ENCODE data around the gene CLDN24.

The CLDN24 gene

GRCh38 chr4:183284965-183285364, 37.3 kb downstream of the CLDN24 start:
- H3K4ac ChIP-seq (ENCODE audit: low read depth in 1 of 2, low read length in 2 of 2): no peak overlapping the region
- H4K8ac ChIP-seq (ENCODE audit: low read length): no peak overlapping the region
- H3K79me1 ChIP-seq (replicated peaks; ENCODE audit: low read length, poor library complexity, severe bottlenecking): peaks cover 18% of the 10 kb centered on the region
- H2BK15ac ChIP-seq (ENCODE audit: low read depth, poor library complexity, severe bottlenecking): no peak overlapping the region
- no peak overlapping the region for H3K23ac ChIP-seq (ENCODE audit: low read length in 2 of 2)
- no peak overlapping the region for H2AFZ ChIP-seq (ENCODE audit: low read depth, low read length)
- DNase-seq: peak; percentile 71
- 14% methylated on average over 2 of the region's 4 CpGs for WGBS
- peaks cover 25 to 90% of the 10 kb centered on the region in 2 experiments for H3K36me3 ChIP-seq (ENCODE audit: control insufficient read depth in 1 of 2, insufficient read depth in 2 of 2, low read depth in 1 of 2, low read length in 2 of 2)
- no peak overlapping the region for H2BK120ac ChIP-seq (ENCODE audit: low read depth, low read length)
- no peak overlapping the region for H2BK12ac ChIP-seq (ENCODE audit: low read length in 2 of 2)
- H2BK5ac ChIP-seq (ENCODE audit: low read depth, low read length, poor library complexity, severe bottlenecking): no peak overlapping the region
- H3K9me3 ChIP-seq (ENCODE audit: control insufficient read depth, low read length): no peaks in the 10 kb centered on the region
- H3K14ac ChIP-seq (ENCODE audit: low read length in 2 of 2): no peak overlapping the region
- no peak overlapping the region for H4K91ac ChIP-seq (ENCODE audit: low read length)
- H3K4me2 ChIP-seq (ENCODE audit: low read length, poor library complexity, severe bottlenecking): peak overlapping the region; percentile 55
- H3K4me1 ChIP-seq (ENCODE audit: control insufficient read depth, insufficient read depth, low read depth, low read length): peaks cover 22% of the 10 kb centered on the region
- H3K9ac ChIP-seq (ENCODE audit: low read length): no peak overlapping the region
- H3K4me3 ChIP-seq (ENCODE audit: insufficient read depth in 1 of 2, low read depth in 1 of 2, low read length in 2 of 2): no peak overlapping the region
- H3K18ac ChIP-seq (ENCODE audit: low read depth in 1 of 2, low read length in 2 of 2): no peak overlapping the region
- no peak overlapping the region for H2AK5ac ChIP-seq (ENCODE audit: low read length, severe bottlenecking)
- no peak overlapping the region for H3K27ac ChIP-seq (ENCODE audit: low read length, poor library complexity, severe bottlenecking)
- H3K27me3 ChIP-seq (ENCODE audit: control insufficient read depth in 1 of 2, insufficient read depth in 1 of 2, low read length in 2 of 2): no peaks in the 10 kb centered on the region

- H3K9me3 ChIP-seq (ENCODE audit: control insufficient read depth, low read length): no peaks in the 10 kb centered on the region
- H3K36me3 ChIP-seq (ENCODE audit: control insufficient read depth in 1 of 2, insufficient read depth in 2 of 2, low read depth in 1 of 2, low read length in 2 of 2): peaks cover 20 to 84% of the 10 kb centered on the region in 2 experiments
- H2AFZ ChIP-seq (ENCODE audit: low read depth, low read length): no peak overlapping the region
- no peak overlapping the region for H4K91ac ChIP-seq (ENCODE audit: low read length)
- peak overlapping the region; percentile 1 for H2AK5ac ChIP-seq (ENCODE audit: low read length, severe bottlenecking)
- H3K4ac ChIP-seq (ENCODE audit: low read depth in 1 of 2, low read length in 2 of 2): peak overlapping the region in 1 of 2 experiments; percentile 15
- H3K18ac ChIP-seq (ENCODE audit: low read depth in 1 of 2, low read length in 2 of 2): no peak overlapping the region
- H3K4me3 ChIP-seq (ENCODE audit: insufficient read depth in 1 of 2, low read depth in 1 of 2, low read length in 2 of 2): no peak overlapping the region
- H3K9ac ChIP-seq (ENCODE audit: low read length): no peak overlapping the region
- H3K4me1 ChIP-seq (ENCODE audit: control insufficient read depth, insufficient read depth, low read depth, low read length): peaks cover 22% of the 10 kb centered on the region
- H2BK5ac ChIP-seq (ENCODE audit: low read depth, low read length, poor library complexity, severe bottlenecking): no peak overlapping the region
- DNase-seq: peak; percentile 17
- H2BK12ac ChIP-seq (ENCODE audit: low read length in 2 of 2): peak overlapping the region in 1 of 2 experiments; percentile 27
- no peak overlapping the region for H2BK120ac ChIP-seq (ENCODE audit: low read depth, low read length)
- H3K79me1 ChIP-seq (replicated peaks; ENCODE audit: low read length, poor library complexity, severe bottlenecking): peaks cover 15% of the 10 kb centered on the region
- no peak overlapping the region for H3K23ac ChIP-seq (ENCODE audit: low read length in 2 of 2)
- no peak overlapping the region for H2BK15ac ChIP-seq (ENCODE audit: low read depth, poor library complexity, severe bottlenecking)
- no peak overlapping the region for H3K14ac ChIP-seq (ENCODE audit: low read length in 2 of 2)
- WGBS: 66% methylated on average over 12 of the region's 12 CpGs
- no peak overlapping the region for H3K4me2 ChIP-seq (ENCODE audit: low read length, poor library complexity, severe bottlenecking)
- no peak overlapping the region for H3K27ac ChIP-seq (ENCODE audit: low read length, poor library complexity, severe bottlenecking)
- no peak overlapping the region for H4K8ac ChIP-seq (ENCODE audit: low read length)
- H3K27me3 ChIP-seq (ENCODE audit: control insufficient read depth in 1 of 2, insufficient read depth in 1 of 2, low read length in 2 of 2): no peaks in the 10 kb centered on the region
Measured at GRCh38 chr4:183284258-183284785, 37.9 kb downstream of the CLDN24 start.

GRCh38 chr4:183276106-183276505, 46.1 kb downstream of the CLDN24 start:
- no peak overlapping the region for H4K8ac ChIP-seq (ENCODE audit: low read length)
- no peak overlapping the region for H3K14ac ChIP-seq (ENCODE audit: low read length in 2 of 2)
- H3K18ac ChIP-seq (ENCODE audit: low read depth in 1 of 2, low read length in 2 of 2): no peak overlapping the region
- H3K4me1 ChIP-seq (ENCODE audit: control insufficient read depth, insufficient read depth, low read depth, low read length): no peaks in the 10 kb centered on the region
- no peak for DNase-seq
- no peak overlapping the region for H2BK120ac ChIP-seq (ENCODE audit: low read depth, low read length)
- H4K91ac ChIP-seq (ENCODE audit: low read length): no peak overlapping the region
- H3K4me2 ChIP-seq (ENCODE audit: low read length, poor library complexity, severe bottlenecking): no peak overlapping the region
- no peak overlapping the region for H2BK12ac ChIP-seq (ENCODE audit: low read length in 2 of 2)
- H2AFZ ChIP-seq (ENCODE audit: low read depth, low read length): no peak overlapping the region
- no peak overlapping the region for H3K4ac ChIP-seq (ENCODE audit: low read depth in 1 of 2, low read length in 2 of 2)
- H2BK15ac ChIP-seq (ENCODE audit: low read depth, poor library complexity, severe bottlenecking): no peak overlapping the region
- H3K36me3 ChIP-seq (ENCODE audit: control insufficient read depth in 1 of 2, insufficient read depth in 2 of 2, low read depth in 1 of 2, low read length in 2 of 2): peaks cover 6 to 55% of the 10 kb centered on the region in 2 experiments
- H2AK5ac ChIP-seq (ENCODE audit: low read length, severe bottlenecking): no peak overlapping the region
- H3K79me1 ChIP-seq (replicated peaks; ENCODE audit: low read length, poor library complexity, severe bottlenecking): peaks cover 9% of the 10 kb centered on the region
- H3K23ac ChIP-seq (ENCODE audit: low read length in 2 of 2): no peak overlapping the region
- H2BK5ac ChIP-seq (ENCODE audit: low read depth, low read length, poor library complexity, severe bottlenecking): no peak overlapping the region
- no peak overlapping the region for H3K4me3 ChIP-seq (ENCODE audit: insufficient read depth in 1 of 2, low read depth in 1 of 2, low read length in 2 of 2)
- WGBS: 33% methylated on average over 1 of the region's 1 CpG
- H3K27me3 ChIP-seq (ENCODE audit: control insufficient read depth in 1 of 2, insufficient read depth in 1 of 2, low read length in 2 of 2): no peaks in the 10 kb centered on the region
- no peak overlapping the region for H3K27ac ChIP-seq (ENCODE audit: low read length, poor library complexity, severe bottlenecking)
- peaks cover 33% of the 10 kb centered on the region for H3K9me3 ChIP-seq (ENCODE audit: control insufficient read depth, low read length)
- H3K9ac ChIP-seq (ENCODE audit: low read length): no peak overlapping the region

- DNase-seq: no peak
- Histone ChIP-seq H2BK12ac (ENCODE audit: low read length in 2 of 2) (no peak overlapping the region), H3K27ac (ENCODE audit: low read length, poor library complexity, severe bottlenecking) (no peak overlapping the region), H3K4me3 (ENCODE audit: insufficient read depth in 1 of 2, low read depth in 1 of 2, low read length in 2 of 2) (no peak overlapping the region), H2BK15ac (ENCODE audit: low read depth, poor library complexity, severe bottlenecking) (no peak overlapping the region), H3K9me3 (ENCODE audit: control insufficient read depth, low read length) (peaks cover 33% of the 10 kb centered on the region), H2AK5ac (ENCODE audit: low read length, severe bottlenecking) (no peak overlapping the region), H2BK5ac (ENCODE audit: low read depth, low read length, poor library complexity, severe bottlenecking) (no peak overlapping the region), H3K4me1 (ENCODE audit: control insufficient read depth, insufficient read depth, low read depth, low read length) (no peaks in the 10 kb centered on the region), H3K4ac (ENCODE audit: low read depth in 1 of 2, low read length in 2 of 2) (no peak overlapping the region), H2AFZ (ENCODE audit: low read depth, low read length) (no peak overlapping the region), H4K8ac (ENCODE audit: low read length) (no peak overlapping the region), H3K9ac (ENCODE audit: low read length) (no peak overlapping the region), H2BK120ac (ENCODE audit: low read depth, low read length) (no peak overlapping the region), H3K79me1 (replicated peaks; ENCODE audit: low read length, poor library complexity, severe bottlenecking) (peaks cover 10% of the 10 kb centered on the region), H3K18ac (ENCODE audit: low read depth in 1 of 2, low read length in 2 of 2) (no peak overlapping the region), H3K27me3 (ENCODE audit: control insufficient read depth in 1 of 2, insufficient read depth in 1 of 2, low read length in 2 of 2) (no peaks in the 10 kb centered on the region), H3K4me2 (ENCODE audit: low read length, poor library complexity, severe bottlenecking) (no peak overlapping the region), H4K91ac (ENCODE audit: low read length) (no peak overlapping the region), H3K14ac (ENCODE audit: low read length in 2 of 2) (no peak overlapping the region), H3K36me3 (ENCODE audit: control insufficient read depth in 1 of 2, insufficient read depth in 2 of 2, low read depth in 1 of 2, low read length in 2 of 2) (peaks cover 12 to 80% of the 10 kb centered on the region in 2 experiments), H3K23ac (ENCODE audit: low read length in 2 of 2) (no peak overlapping the region)
- 87% methylated on average over 3 of the region's 3 CpGs for WGBS
Measured at GRCh38 chr4:183272384-183272783, 49.8 kb downstream of the CLDN24 start.
